Measurements from ENCODE around the gene TRPM8.

Gene TRPM8

DNA sequence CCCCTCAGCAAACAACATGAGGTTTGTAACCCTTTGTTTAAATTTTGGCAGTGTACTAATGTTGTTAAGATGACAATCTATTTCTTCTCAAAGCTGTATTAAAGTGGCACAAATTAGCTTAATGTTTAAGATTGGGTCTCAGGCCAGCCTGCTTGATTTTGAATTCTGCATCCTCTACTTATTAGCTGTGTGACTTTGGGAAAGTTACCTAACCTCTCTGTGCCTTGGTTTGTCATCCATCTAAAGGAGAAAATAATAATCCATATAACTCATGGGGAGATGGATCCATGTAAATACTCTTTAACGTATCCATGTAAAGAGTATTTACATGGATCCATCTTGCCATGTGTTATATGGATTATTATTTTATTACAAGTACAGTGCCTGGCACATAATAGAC, 2.1 kb downstream of the TRPM8 start:
- TF ChIP-seq, protein P1, sequence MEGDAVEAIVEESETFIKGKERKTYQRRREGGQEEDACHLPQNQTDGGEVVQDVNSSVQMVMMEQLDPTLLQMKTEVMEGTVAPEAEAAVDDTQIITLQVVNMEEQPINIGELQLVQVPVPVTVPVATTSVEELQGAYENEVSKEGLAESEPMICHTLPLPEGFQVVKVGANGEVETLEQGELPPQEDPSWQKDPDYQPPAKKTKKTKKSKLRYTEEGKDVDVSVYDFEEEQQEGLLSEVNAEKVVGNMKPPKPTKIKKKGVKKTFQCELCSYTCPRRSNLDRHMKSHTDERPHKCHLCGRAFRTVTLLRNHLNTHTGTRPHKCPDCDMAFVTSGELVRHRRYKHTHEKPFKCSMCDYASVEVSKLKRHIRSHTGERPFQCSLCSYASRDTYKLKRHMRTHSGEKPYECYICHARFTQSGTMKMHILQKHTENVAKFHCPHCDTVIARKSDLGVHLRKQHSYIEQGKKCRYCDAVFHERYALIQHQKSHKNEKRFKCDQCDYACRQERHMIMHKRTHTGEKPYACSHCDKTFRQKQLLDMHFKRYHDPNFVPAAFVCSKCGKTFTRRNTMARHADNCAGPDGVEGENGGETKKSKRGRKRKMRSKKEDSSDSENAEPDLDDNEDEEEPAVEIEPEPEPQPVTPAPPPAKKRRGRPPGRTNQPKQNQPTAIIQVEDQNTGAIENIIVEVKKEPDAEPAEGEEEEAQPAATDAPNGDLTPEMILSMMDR (IDR thresholded peaks at IDR 0.05): no peak
- intact Hi-C loops (cut with DNase I; ENCODE audit: low total_unique reads): no loop called here
- H3K27ac ChIP-seq: no peak overlapping the region
- DNase-seq: no peak
- no peaks in the 10 kb centered on the region for H3K4me1 ChIP-seq
- H3K27me3 ChIP-seq: no peaks in the 10 kb centered on the region
- no peaks in the 10 kb centered on the region for H3K36me3 ChIP-seq
- no peak overlapping the region for H3K4me3 ChIP-seq
- H3K9me3 ChIP-seq: no peaks in the 10 kb centered on the region

DNA sequence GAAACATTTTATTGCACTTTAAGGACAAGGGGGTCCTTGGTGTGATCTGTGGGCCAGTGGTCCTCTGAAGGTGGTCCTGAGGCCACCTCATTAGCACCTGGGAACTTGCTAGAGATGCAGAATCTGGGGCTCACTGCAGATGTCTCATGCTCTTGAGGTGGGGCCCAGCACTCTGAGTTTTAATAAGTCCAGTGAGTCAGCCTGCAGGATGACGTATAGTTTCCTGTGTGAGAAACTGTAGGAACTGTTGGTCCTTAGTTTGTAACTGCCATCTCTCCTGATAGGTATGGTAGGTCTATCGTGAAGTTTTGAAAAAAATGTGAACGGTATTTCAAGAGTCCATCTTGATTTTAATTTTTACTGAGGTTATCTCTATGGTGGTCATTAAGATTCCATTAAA, 2.8 kb downstream of the TRPM8 start:
- Histone ChIP-seq H3K36me3 (no peaks in the 10 kb centered on the region), H3K27me3 (peaks cover 0 to 2% of the 10 kb centered on the region in 2 donors), H3K9me3 (no peaks in the 10 kb centered on the region), H3K4me3 (no peak overlapping the region), H3K4me1 (no peaks in the 10 kb centered on the region), H3K27ac (no peak overlapping the region)
- no peak for DNase-seq
- intact Hi-C loops (cut with DNase I; ENCODE audit: low total_unique reads): no loop called here
- TF ChIP-seq, protein P1 (IDR thresholded peaks at IDR 0.05): no peak

- intact Hi-C loops (cut with DNase I; ENCODE audit: low total_unique reads): no loop called here
- no peak for DNase-seq
- no peak overlapping the region for H3K4me3 ChIP-seq
- no peaks in the 10 kb centered on the region for H3K4me1 ChIP-seq
- peaks cover 0 to 3% of the 10 kb centered on the region in 2 donors for H3K27me3 ChIP-seq
- H3K27ac ChIP-seq: no peak overlapping the region
- TF ChIP-seq, protein P1 (IDR thresholded peaks at IDR 0.05): no peak
- no peaks in the 10 kb centered on the region for H3K9me3 ChIP-seq
- H3K36me3 ChIP-seq: no peaks in the 10 kb centered on the region
Measured at GRCh38 chr2:233922471-233922870, 5.3 kb downstream of the TRPM8 start.

- Histone ChIP-seq H3K4me3 (no peak overlapping the region), H3K4me1 (no peaks in the 10 kb centered on the region), H3K27ac (no peak overlapping the region), H3K36me3 (no peaks in the 10 kb centered on the region), H3K9me3 (no peaks in the 10 kb centered on the region), H3K27me3 (peaks cover 0 to 7% of the 10 kb centered on the region in 2 donors)
- no peak for DNase-seq
- TF ChIP-seq, protein P1 (IDR thresholded peaks at IDR 0.05): no peak
- intact Hi-C loops (cut with DNase I; ENCODE audit: low total_unique reads): no loop called here
Measured at GRCh38 chr2:233925402-233925801, 8.2 kb downstream of the TRPM8 start.

DNA sequence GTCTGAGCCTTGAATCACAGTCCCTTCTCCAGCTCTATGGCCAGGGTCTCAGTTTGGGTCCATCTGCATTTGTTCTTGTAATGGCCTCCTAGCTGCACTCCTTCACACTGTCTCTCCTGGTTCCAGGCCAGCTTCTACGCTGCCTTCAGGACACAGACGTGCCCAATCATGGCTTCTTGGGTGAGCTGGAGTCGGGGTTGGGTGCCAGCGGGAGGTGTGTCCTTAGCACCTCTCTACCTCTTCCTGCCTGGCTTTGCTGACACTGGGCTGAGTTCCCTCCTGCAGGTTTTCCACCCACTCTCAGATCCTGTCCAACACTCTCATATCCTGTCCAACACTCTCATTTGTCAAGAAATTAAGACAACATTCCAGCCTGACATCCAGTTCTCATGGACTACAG, 9.6 kb downstream of the TRPM8 start:
- TF ChIP-seq, protein P1 (IDR thresholded peaks at IDR 0.05): no peak
- DNase-seq: no peak
- Histone ChIP-seq H3K4me1 (no peaks in the 10 kb centered on the region), H3K4me3 (no peak overlapping the region), H3K27me3 (peaks cover 0 to 7% of the 10 kb centered on the region in 2 donors), H3K27ac (no peak overlapping the region), H3K36me3 (no peaks in the 10 kb centered on the region), H3K9me3 (no peaks in the 10 kb centered on the region)
- intact Hi-C loops (cut with DNase I; ENCODE audit: low total_unique reads): no loop called here
